Aorta (tissue), 5 donors: ENCODE data around the gene MYH11. TPM values are rescaled to one million over a fixed set of nuclear protein-coding genes. Genes with fewer than 3 reads are reported as not detected.
"Not testable (repeated sequence)": the region's sequence is repeated elsewhere in the genome, so short reads cannot be mapped to it uniquely, and the experiment has no call there.

Experiments used
- ATAC-seq: fragments of 200-7000 bp; cut with Tn5 transposase; one replicate; pipeline ENCODE4 v1.9.1; 2022; ENCODE audit warnings: moderate library complexity; ENCODE audit not compliant: low FRiP score
- DNase-seq, 2 donors: peaks; one replicate each; pipeline ENCODE4 v3.0.0-alpha.2; 2020
- H3K27ac ChIP-seq, 2 donors: one replicate each; pipeline ENCODE4 v1.5.1; 2013; ENCODE audit warnings: low read length in 2 of 2, mild to moderate bottlenecking in 2 of 2, moderate library complexity in 2 of 2, control low read depth in 1 of 2, inconsistent platforms in 1 of 2, low read depth in 1 of 2
- H3K27me3 ChIP-seq, 2 donors: one replicate each; pipeline ENCODE4 v1.6.1; 2013; ENCODE audit warnings: control low read depth in 1 of 2, low read length in 1 of 2, mild to moderate bottlenecking in 1 of 2, moderate library complexity in 1 of 2; ENCODE audit not compliant: insufficient read depth in 2 of 2, control insufficient read depth in 1 of 2
- H3K36me3 ChIP-seq, 2 donors: one replicate each; pipeline ENCODE4 v1.6.1; 2013; ENCODE audit warnings: control low read depth in 1 of 2, low read length in 1 of 2, mild to moderate bottlenecking in 1 of 2; ENCODE audit not compliant: insufficient read depth in 2 of 2, control insufficient read depth in 1 of 2
- H3K4me1 ChIP-seq, 2 donors: one replicate each; pipeline ENCODE4 v1.6.1; 2013; ENCODE audit warnings: low read length in 2 of 2, control low read depth in 1 of 2, mild to moderate bottlenecking in 1 of 2, moderate library complexity in 1 of 2; ENCODE audit not compliant: insufficient read depth in 2 of 2, control insufficient read depth in 1 of 2
- H3K4me3 ChIP-seq, 2 donors: one replicate each; pipeline ENCODE4 v1.5.1; 2013; ENCODE audit warnings: low read length in 2 of 2, control low read depth in 1 of 2, mild to moderate bottlenecking in 1 of 2
- H3K9me3 ChIP-seq: one replicate; pipeline ENCODE4 v1.6.1; 2013; ENCODE audit warnings: mild to moderate bottlenecking, low read length; ENCODE audit not compliant: control insufficient read depth
- WGBS, 2 donors: extraction: QIAGEN DNeasy Blood & Tissue Kit; methylation state at CpG; one replicate each; pipeline ENCODE4 v1.1.7; 2013; 5-methylcytosine and 5-hydroxymethylcytosine counted together
- intact Hi-C, 2 donors: fragments of 100-400 bp; cut with DNase I; formaldehyde crosslinking; loops; one replicate each; pipeline versions ENCODE4 v1.14.2 to v1.15.0; 2022
- polyA plus RNA-seq, 2 donors: library from polyadenylated mRNA; stranded (reverse); fragments of 200-250 nt; gene quantifications; one replicate each; pipeline ENCODE4 v1.2.3, GENCODE V29; 2013
- total RNA-seq, 2 donors: library from RNA; stranded (reverse); fragmentation: NEBNext Ultra II Directional; extraction: Animal tissue kit (Norgen Biotek cat#: 25700); gene quantifications; one replicate each; pipeline ENCODE4 v1.2.1, GENCODE V29; 2021
- donor health status: healthy with polysubstance abuse.
- donor health status: Bipolar disorder and iron deficiency.
- donor health status: DM: no; HTN: no; CAD: no.
- donor health status: DM: no; HTN: no; CAD: no.
- donor health status: DM: yes; HTN: yes; CAD: no.

The MYH11 gene
- total and polyA plus RNA-seq, 4 donors: 631 to 2,053 (median 1,169) TPM

- intact Hi-C loops: no loop called here
- H3K27me3 ChIP-seq: no peaks in the 10 kb centered on the region
- H3K4me1 ChIP-seq: no peaks in the 10 kb centered on the region
- H3K9me3 ChIP-seq: no peaks in the 10 kb centered on the region
- no peak overlapping the region for H3K4me3 ChIP-seq
- DNase-seq (no peak), ATAC-seq (no peak)
- H3K36me3 ChIP-seq: peaks cover 0 to 5% of the 10 kb centered on the region in 2 donors
- H3K27ac ChIP-seq: no peak overlapping the region
- WGBS, 2 donors: 83 to 88% methylated on average over 3 of the region's 3 CpGs
Observed at GRCh38 chr16:15689290-15689689, 167.5 kb downstream of the MYH11 start.

GRCh38 chr16:15686287-15686686 lies 170.5 kb downstream of the MYH11 start:
- Histone ChIP-seq H3K4me1 (no peaks in the 10 kb centered on the region), H3K36me3 (peaks cover 0 to 5% of the 10 kb centered on the region in 2 donors), H3K27me3 (no peaks in the 10 kb centered on the region), H3K4me3 (no peak overlapping the region), H3K27ac (no peak overlapping the region), H3K9me3 (no peaks in the 10 kb centered on the region)
- 96 to 98% methylated on average over 2 of the region's 2 CpGs for WGBS, 2 donors
- intact Hi-C loops: no loop called here
- ATAC-seq (no peak), DNase-seq (no peak)

- WGBS, 2 donors: 25 to 30% methylated on average over 7 of the region's 7 CpGs
- peak; percentile 76 to 81 for DNase-seq
- peaks cover 0 to 3% of the 10 kb centered on the region in 2 donors for H3K36me3 ChIP-seq
Observed at GRCh38 chr16:15682105-15682570, 174.7 kb downstream of the MYH11 start.

GRCh38 chr16:15677447-15677846 lies 179.4 kb downstream of the MYH11 start:
- Histone ChIP-seq H3K9me3 (no peaks in the 10 kb centered on the region), H3K4me3 (no peak overlapping the region), H3K36me3 (peaks cover 0 to 1% of the 10 kb centered on the region in 2 donors), H3K4me1 (no peaks in the 10 kb centered on the region), H3K27ac (no peak overlapping the region), H3K27me3 (no peaks in the 10 kb centered on the region)
- ATAC-seq (no peak), DNase-seq (no peak)
- WGBS, 2 donors: 94 to 95% methylated on average over 5 of the region's 5 CpGs
- intact Hi-C loops: no loop called here

More at GRCh38 chr16:15682105-15682570, 174.7 kb downstream of the MYH11 start:
- intact Hi-C loops: no loop called here
- peak; percentile 74 for ATAC-seq
- H3K4me1 ChIP-seq: no peaks in the 10 kb centered on the region
- H3K9me3 ChIP-seq: no peaks in the 10 kb centered on the region
- no peak overlapping the region for H3K27ac ChIP-seq
- no peak overlapping the region for H3K4me3 ChIP-seq
- H3K27me3 ChIP-seq: no peaks in the 10 kb centered on the region

- ATAC-seq: no peak
- no peak for DNase-seq
- no peak overlapping the region for H3K4me3 ChIP-seq
- H3K9me3 ChIP-seq: no peaks in the 10 kb centered on the region
- H3K27me3 ChIP-seq: no peaks in the 10 kb centered on the region
- WGBS, 2 donors: 79 to 82% methylated on average over 10 of the region's 10 CpGs
- peaks cover 0 to 1% of the 10 kb centered on the region in 2 donors for H3K36me3 ChIP-seq
- H3K4me1 ChIP-seq: no peaks in the 10 kb centered on the region
- intact Hi-C loops: no loop called here
- no peak overlapping the region for H3K27ac ChIP-seq
Observed at GRCh38 chr16:15676506-15676905, 180.3 kb downstream of the MYH11 start.

- Histone ChIP-seq H3K27ac (no peak overlapping the region), H3K27me3 (no peaks in the 10 kb centered on the region), H3K4me3 (no peak overlapping the region), H3K9me3 (no peaks in the 10 kb centered on the region), H3K36me3 (peaks cover 0 to 1% of the 10 kb centered on the region in 2 donors), H3K4me1 (no peaks in the 10 kb centered on the region)
- WGBS, 2 donors: 95 to 96% methylated on average over 7 of the region's 7 CpGs
- intact Hi-C loops: no loop called here
- ATAC-seq: no peak
- no peak for DNase-seq
Observed at GRCh38 chr16:15674571-15674970, 182.3 kb downstream of the MYH11 start.

- H3K9me3 ChIP-seq: no peaks in the 10 kb centered on the region
- peak overlapping the region; percentile 49 to 68 for H3K27ac ChIP-seq
- ATAC-seq: peak; percentile 96
- 10 to 13% methylated on average over 20 of the region's 20 CpGs for WGBS, 2 donors
- intact Hi-C loops: no loop called here
- H3K36me3 ChIP-seq: peaks cover 0 to 2% of the 10 kb centered on the region in 2 donors
- H3K4me3 ChIP-seq: no peak overlapping the region
- no peaks in the 10 kb centered on the region for H3K4me1 ChIP-seq
- H3K27me3 ChIP-seq: no peaks in the 10 kb centered on the region
- peak; percentile 94 to 96 for DNase-seq
Observed at GRCh38 chr16:15672514-15673167, 184.2 kb downstream of the MYH11 start.

- 89 to 91% methylated on average over 10 of the region's 10 CpGs for WGBS, 2 donors
Observed at GRCh38 chr16:15672127-15672513, 184.7 kb downstream of the MYH11 start.

GRCh38 chr16:15671530-15672117 lies 185.2 kb downstream of the MYH11 start:
- Histone ChIP-seq H3K36me3 (peaks cover 0 to 4% of the 10 kb centered on the region in 2 donors), H3K4me3 (no peak overlapping the region), H3K9me3 (no peaks in the 10 kb centered on the region), H3K27ac (no peak overlapping the region), H3K27me3 (no peaks in the 10 kb centered on the region), H3K4me1 (no peaks in the 10 kb centered on the region)
- intact Hi-C loops: no loop called here
- no peak for DNase-seq
- WGBS, 2 donors: 94% methylated on average over 8 of the region's 8 CpGs
- no peak for ATAC-seq

More at GRCh38 chr16:15672127-15672513, 184.7 kb downstream of the MYH11 start:
- H3K4me1 ChIP-seq, intact Hi-C loops, H3K36me3 ChIP-seq, DNase-seq, H3K4me3 ChIP-seq, H3K27me3 ChIP-seq, H3K9me3 ChIP-seq: not testable (repeated sequence)
- ATAC-seq: peak; percentile 31
- H3K27ac ChIP-seq: peak overlapping the region; percentile 49 to 68
